VCaP (cell line): ENCODE results near the gene TRPM6.

ENCODE experiments used
- H3K27ac ChIP-seq: fragments of 450-650 bp; 2 replicates; pipeline ENCODE4 v1.5.1; 2017
- TF ChIP-seq, protein P1 (sequence below): fragments of 450-650 bp; conservative IDR thresholded peaks from 2 replicates; pipeline ENCODE4 v1.5.1; 2017; ENCODE audit warnings: mild to moderate bottlenecking, moderate library complexity

TRPM6 gene

DNA sequence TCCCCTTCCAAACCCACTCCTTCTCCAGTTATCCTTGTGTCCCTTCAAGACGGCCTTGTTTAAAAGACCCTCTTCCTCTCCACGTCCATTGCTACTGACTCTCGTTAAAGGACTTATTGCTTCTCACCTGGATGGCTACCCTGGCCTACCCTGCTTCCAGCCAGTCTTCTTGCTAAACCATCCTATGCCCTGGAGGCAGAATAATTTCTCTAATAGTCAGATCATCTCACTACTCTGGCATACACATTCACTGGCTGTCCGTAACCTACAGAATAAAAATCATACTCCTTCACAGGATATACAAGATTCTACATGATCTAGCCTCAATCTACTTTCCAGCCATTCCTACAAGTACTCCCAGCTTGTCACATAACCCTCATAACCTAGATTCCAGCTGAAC lies 92.6 kb downstream of the TRPM6 start:
- H3K27ac ChIP-seq = no peak overlapping the region
- TF ChIP-seq, protein P1, sequence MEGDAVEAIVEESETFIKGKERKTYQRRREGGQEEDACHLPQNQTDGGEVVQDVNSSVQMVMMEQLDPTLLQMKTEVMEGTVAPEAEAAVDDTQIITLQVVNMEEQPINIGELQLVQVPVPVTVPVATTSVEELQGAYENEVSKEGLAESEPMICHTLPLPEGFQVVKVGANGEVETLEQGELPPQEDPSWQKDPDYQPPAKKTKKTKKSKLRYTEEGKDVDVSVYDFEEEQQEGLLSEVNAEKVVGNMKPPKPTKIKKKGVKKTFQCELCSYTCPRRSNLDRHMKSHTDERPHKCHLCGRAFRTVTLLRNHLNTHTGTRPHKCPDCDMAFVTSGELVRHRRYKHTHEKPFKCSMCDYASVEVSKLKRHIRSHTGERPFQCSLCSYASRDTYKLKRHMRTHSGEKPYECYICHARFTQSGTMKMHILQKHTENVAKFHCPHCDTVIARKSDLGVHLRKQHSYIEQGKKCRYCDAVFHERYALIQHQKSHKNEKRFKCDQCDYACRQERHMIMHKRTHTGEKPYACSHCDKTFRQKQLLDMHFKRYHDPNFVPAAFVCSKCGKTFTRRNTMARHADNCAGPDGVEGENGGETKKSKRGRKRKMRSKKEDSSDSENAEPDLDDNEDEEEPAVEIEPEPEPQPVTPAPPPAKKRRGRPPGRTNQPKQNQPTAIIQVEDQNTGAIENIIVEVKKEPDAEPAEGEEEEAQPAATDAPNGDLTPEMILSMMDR = no peak

DNA sequence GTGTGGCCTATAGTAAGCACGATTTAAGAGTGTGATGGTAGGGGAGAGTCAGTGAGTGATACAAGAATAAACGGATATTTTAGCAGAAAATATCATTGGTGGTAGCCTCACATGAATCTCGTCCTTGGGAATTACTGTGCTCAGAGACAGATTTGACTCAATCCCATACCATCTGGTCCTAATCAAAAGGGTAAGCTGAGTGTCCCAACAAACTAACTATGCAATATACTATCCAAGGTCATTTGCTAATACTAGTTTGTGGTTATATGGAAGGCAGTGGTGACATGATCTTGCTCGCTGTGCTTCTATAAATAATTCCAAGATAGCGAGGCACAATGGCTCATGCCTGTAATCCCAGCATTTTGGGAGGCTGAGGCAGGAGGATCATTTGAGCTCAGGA lies 103.2 kb downstream of the TRPM6 start:
- no peak overlapping the region for H3K27ac ChIP-seq
- TF ChIP-seq, protein P1 = no peak

DNA sequence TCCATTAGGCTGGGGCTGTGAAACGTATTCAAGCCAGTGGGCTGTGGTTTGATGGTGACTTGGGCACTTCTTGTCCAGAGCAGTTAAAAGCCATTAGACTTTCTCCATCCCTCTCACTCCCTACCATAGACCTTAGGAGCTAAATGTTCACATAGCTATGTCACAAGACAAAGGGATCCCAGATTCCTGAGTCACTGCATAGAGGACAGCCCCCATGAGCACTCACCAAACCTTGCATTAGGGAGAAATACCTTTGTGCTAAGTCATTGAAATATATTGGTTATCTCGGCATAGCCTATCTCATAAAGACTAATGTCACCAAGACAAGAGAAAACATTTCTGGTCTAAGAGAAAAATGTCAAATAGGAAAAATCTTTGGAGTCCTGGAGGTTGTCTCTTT lies 104.3 kb downstream of the TRPM6 start:
- H3K27ac ChIP-seq = no peak overlapping the region
- TF ChIP-seq, protein P1 = no peak

DNA sequence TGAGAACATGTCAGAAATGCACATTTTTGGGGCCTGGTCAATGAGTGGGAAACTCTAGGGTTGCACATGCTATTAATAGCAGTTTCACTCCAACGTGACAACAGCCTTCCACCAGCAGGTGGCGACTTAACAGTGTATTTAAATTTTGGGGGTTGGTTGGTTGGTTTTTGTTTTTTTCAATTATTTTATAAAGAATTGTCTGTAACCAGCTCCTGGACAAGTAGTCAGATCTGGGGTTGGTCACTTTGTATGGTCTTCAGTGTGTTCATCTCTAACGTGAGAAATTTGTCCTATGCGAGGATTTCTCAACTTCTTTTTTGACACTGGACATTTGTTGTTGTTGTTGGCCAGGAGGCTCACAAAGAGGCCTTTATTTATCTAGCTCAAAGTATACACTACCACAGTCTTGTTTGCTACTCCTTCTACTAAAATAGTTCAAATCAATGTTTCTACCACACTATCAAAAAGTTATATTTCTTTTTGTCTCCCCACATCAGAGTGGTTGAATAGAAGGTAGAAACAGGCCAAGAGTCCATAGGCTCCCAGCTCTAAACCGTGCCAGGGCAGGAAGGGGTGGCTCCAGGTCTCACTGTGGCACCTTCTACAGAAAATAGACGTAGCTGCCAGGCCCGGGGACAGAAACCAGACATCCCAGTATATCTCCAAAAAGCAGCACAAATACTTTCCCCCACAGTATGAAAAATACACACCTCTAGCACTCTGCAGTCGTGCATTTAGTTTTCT lies 110.4 kb downstream of the TRPM6 start:
- H3K27ac ChIP-seq = no peak overlapping the region
- TF ChIP-seq, protein P1 = peak; percentile 82

DNA sequence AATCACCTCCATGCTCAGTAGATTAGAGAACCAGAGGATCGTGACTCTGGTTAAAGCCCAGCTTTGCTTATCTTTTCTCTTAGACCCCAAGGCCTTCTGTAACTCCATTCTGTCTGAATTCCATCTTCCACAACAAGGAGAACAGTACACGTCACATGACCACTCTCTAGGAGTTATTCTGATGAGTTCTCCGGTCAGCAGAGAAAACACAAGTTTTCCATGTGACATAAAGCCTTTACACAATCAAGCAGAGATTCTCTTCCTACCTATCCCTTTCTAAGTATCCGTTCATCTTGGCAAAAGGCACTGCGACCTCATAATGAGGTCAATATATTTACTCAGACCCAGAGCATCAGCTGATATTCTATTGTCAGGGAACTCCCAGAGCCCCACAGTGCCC lies 112.3 kb downstream of the TRPM6 start:
- TF ChIP-seq, protein P1 = no peak
- no peak overlapping the region for H3K27ac ChIP-seq

DNA sequence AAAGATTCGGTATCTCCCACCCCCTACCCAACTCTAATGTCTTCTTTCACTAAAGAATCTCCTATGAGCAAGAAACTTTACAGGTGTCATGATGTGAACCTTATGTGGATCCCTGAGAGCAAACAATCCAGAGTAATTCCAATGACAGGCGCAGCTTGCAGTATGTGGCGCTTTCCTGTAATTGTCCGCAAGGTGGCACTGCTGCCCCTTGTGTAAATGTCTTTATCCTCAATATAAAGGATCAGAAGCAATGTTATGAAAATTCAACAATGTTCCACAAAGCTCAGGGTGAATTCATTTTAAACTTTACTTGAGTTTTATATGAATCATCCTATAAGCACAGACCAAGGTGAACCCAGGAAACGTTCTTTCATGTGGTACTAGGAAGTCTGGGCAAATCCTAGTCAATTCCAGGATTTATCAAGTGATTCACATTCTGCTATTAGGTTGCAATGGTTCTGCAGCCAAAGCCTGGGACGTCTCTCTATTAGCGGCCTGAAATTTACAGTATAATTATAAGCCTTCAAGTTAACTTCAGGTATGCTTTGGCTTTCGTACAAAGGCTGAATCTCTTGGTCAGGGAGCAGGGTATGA lies 113.7 kb downstream of the TRPM6 start:
- H3K27ac ChIP-seq = no peak overlapping the region

DNA sequence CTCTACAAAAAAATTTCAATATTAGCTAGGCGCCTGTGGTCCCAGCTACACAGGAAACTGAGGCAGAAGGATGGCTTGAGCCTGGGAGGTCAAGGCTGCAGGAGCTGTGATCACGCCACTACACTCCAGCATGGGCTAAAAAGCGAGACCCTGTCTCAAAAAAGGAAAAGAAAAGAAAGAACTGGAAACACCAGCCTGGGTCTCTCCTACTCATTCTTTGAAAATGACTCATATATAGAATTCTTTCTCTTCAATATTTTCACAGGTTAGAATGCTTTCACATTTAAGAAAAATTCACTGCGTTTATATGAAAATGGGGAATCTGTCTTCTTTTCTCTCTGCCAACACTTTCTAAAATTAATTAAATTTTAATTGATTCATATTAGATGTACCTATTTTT lies 115.6 kb downstream of the TRPM6 start:
- H3K27ac ChIP-seq = no peak overlapping the region
- TF ChIP-seq, protein P1 = no peak

More for the DNA sequence above, 113.7 kb downstream of the TRPM6 start:
- TF ChIP-seq, protein P1 = peak; percentile 94
